Stimulated activated naive CD8-positive, alpha-beta T cell treated with anti-CD3 and anti-CD28 coated beads, Interleukin-15, Interleukin-2, amounts not matched to agents 100 ng/mL and 50 ng/mL, for 24 hours (primary cell): Measurements from ENCODE around the gene ASIC1.

Experiments
- H3K27ac Mint-ChIP-seq: one replicate; pipeline ENCODE4 v1.8.0; 2021; ENCODE audit warnings: mild to moderate bottlenecking, mixed read lengths
- H3K27me3 Mint-ChIP-seq: one replicate; pipeline ENCODE4 v1.8.0; 2021; ENCODE audit warnings: mixed read lengths
- H3K36me3 Mint-ChIP-seq: one replicate; pipeline ENCODE4 v1.8.0; 2021; ENCODE audit warnings: low read depth, mixed read lengths
- H3K4me1 Mint-ChIP-seq: one replicate; pipeline ENCODE4 v1.8.0; 2021; ENCODE audit warnings: low read depth, mixed read lengths
- H3K4me3 Mint-ChIP-seq: one replicate; pipeline ENCODE4 v1.8.0; 2021; ENCODE audit warnings: mild to moderate bottlenecking, mixed read lengths
- H3K9me3 Mint-ChIP-seq: one replicate; pipeline ENCODE4 v1.8.0; 2021; ENCODE audit warnings: mixed read lengths

ASIC1 gene

GRCh38 chr12:50111693-50112455, 54.5 kb downstream of the ASIC1 start, which contains the start of gene COX14:
Gene COX14, plus strand, starts transcription at chr12:50112236. Its CDS starts 7,808 bp downstream, at chr12:50120044.
- H3K4me3 Mint-ChIP-seq: peak within 1 kb of the TSS; percentile 97
- peaks cover 57% of the 10 kb centered on the region for H3K4me1 Mint-ChIP-seq
- H3K27me3 Mint-ChIP-seq: no peaks in the 10 kb centered on the region
- H3K36me3 Mint-ChIP-seq: peaks cover 17% of the 10 kb centered on the region
- H3K9me3 Mint-ChIP-seq: no peaks in the 10 kb centered on the region
- peak within 1 kb of the TSS; percentile 94 for H3K27ac Mint-ChIP-seq

- Mint-ChIP-seq H3K27ac (peak overlapping the region; percentile 94), H3K4me1 (peaks cover 61% of the 10 kb centered on the region), H3K4me3 (peak overlapping the region; percentile 97), H3K36me3 (peaks cover 17% of the 10 kb centered on the region), H3K9me3 (no peaks in the 10 kb centered on the region), H3K27me3 (no peaks in the 10 kb centered on the region)
Observed at GRCh38 chr12:50112456-50113218, 55.2 kb downstream of the ASIC1 start.

DNA sequence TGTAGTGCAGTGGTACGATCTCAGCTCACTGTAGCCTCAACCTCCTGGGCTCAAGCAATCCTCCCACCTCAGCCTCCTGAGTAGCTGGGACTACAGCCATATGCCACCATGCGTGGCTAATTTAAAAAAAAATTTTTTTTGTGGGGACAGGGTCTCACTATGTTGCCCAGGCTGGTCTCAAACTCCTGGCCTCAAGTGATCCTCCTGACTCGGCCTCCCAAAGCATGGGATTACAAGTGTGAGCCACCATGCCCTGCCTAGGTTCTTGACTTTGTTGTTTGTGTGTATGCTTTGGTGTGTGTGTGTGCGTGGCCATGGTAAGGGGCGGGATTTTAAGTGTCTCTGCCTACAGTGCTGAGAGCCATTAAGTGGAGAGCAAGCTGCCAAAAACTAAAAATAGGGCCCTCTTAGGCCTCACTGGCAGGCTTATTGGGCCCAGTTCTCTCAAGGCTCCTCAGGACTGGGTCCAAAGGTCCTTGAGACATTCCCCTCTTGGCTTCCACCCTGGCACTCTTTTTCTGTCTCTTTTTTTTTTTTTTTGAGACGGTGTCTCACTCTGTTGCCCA, 59.7 kb downstream of the ASIC1 start:
- peaks cover 44% of the 10 kb centered on the region for H3K4me1 Mint-ChIP-seq
- no peaks in the 10 kb centered on the region for H3K27me3 Mint-ChIP-seq
- no peak overlapping the region for H3K4me3 Mint-ChIP-seq
- peak overlapping the region; percentile 70 for H3K27ac Mint-ChIP-seq
- H3K9me3 Mint-ChIP-seq: no peaks in the 10 kb centered on the region
- H3K36me3 Mint-ChIP-seq: peaks cover 38% of the 10 kb centered on the region

DNA sequence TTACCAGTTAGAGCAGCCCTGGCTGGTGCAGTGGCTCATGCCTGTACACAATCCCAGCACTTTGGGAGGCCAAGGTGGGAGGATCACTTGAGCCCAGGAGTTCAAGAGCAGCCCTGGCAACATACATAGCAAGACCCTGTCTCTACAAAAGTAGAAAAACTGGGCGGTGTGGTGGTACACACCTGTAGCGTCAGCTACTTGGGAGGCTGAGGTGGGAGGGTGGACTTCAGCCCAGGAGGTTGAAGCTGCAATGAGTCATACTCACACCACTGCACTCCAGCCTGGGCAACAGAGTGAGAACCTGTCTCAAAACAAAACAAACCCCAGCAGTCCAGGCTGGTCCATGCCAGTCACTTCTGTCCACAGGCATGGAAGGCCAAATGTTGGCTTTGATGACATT, 62.0 kb downstream of the ASIC1 start:
- Mint-ChIP-seq H3K27me3 (no peaks in the 10 kb centered on the region), H3K4me1 (peaks cover 30% of the 10 kb centered on the region), H3K27ac (no peak overlapping the region), H3K36me3 (peaks cover 45% of the 10 kb centered on the region), H3K4me3 (no peak overlapping the region), H3K9me3 (no peaks in the 10 kb centered on the region)

GRCh38 chr12:50120521-50120920, 63.1 kb downstream of the ASIC1 start:
- no peaks in the 10 kb centered on the region for H3K27me3 Mint-ChIP-seq
- H3K27ac Mint-ChIP-seq: peak overlapping the region; percentile 21
- peaks cover 53% of the 10 kb centered on the region for H3K36me3 Mint-ChIP-seq
- H3K9me3 Mint-ChIP-seq: no peaks in the 10 kb centered on the region
- H3K4me1 Mint-ChIP-seq: peaks cover 32% of the 10 kb centered on the region
- H3K4me3 Mint-ChIP-seq: no peak overlapping the region

DNA sequence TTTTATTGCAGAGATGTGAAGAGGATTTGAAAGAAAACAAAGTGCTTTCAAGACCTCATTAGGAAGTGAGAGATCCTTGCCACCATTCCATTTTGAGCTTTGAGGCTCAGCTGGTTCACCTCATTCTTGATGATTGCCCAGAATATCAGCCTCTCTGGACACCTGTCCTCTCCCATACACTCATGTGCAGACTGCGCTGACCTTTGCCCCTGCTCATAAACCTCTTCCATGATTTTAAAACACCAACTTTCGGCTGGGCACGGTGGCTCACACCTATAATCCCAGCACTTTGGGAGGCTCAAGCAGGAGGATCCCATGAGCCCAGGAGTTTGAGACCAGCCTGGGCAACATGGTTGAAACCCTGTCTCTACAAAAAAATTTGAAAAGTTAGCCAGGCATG, 63.6 kb downstream of the ASIC1 start:
- Mint-ChIP-seq H3K4me3 (no peak overlapping the region), H3K27me3 (no peaks in the 10 kb centered on the region), H3K4me1 (peaks cover 32% of the 10 kb centered on the region), H3K36me3 (peaks cover 54% of the 10 kb centered on the region), H3K27ac (no peak overlapping the region), H3K9me3 (no peaks in the 10 kb centered on the region)

GRCh38 chr12:50121641-50122040, 64.2 kb downstream of the ASIC1 start:
- Mint-ChIP-seq H3K4me1 (peaks cover 25% of the 10 kb centered on the region), H3K9me3 (no peaks in the 10 kb centered on the region), H3K4me3 (no peak overlapping the region), H3K27ac (peak overlapping the region; percentile 22), H3K27me3 (no peaks in the 10 kb centered on the region), H3K36me3 (peaks cover 50% of the 10 kb centered on the region)

DNA sequence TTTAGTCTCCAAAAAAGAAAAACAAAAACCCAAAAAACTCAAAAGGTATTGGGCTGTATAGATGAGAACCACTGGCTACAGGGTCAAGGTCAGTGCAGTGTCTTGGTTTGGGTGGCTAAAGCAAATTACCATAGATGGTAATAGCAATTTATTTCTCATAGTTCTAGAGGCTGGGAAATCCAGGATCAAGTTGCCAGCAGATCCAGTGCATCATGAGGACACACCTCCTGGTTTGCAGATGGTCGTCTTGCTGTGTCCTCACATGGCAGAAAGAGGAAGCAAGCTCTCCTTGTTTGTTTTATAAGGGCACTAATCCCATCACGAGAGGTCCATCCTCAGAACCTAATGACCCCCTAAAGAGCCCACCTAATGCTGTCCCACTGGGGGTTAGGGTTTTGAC, 65.8 kb downstream of the ASIC1 start:
- Mint-ChIP-seq H3K4me1 (peaks cover 20% of the 10 kb centered on the region), H3K27me3 (no peaks in the 10 kb centered on the region), H3K27ac (peak overlapping the region; percentile 49), H3K4me3 (no peak overlapping the region), H3K36me3 (peaks cover 63% of the 10 kb centered on the region), H3K9me3 (no peaks in the 10 kb centered on the region)

- Mint-ChIP-seq H3K36me3 (peaks cover 74% of the 10 kb centered on the region), H3K27me3 (no peaks in the 10 kb centered on the region), H3K4me1 (peaks cover 15% of the 10 kb centered on the region), H3K9me3 (no peaks in the 10 kb centered on the region), H3K27ac (peak overlapping the region; percentile 43), H3K4me3 (no peak overlapping the region)
Observed at GRCh38 chr12:50127546-50127945, 70.2 kb downstream of the ASIC1 start.

DNA sequence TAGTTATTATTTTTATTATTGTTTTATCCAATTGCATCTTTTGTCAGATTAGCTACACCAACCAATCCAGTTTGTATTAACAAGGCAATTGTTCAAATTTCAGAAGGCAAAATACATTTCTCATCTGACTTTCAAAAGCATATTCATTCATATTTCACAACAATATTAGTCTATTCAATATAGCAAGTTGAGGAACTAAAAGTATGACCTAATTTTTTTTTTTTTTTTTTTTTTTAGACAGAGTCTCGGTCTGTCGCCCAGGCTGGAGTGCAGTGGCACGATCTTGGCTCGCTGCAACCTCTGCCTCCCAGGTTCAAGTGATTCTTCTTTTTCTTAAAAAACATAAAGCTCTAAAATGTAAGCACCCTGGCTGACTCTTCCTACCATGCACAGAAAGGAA, 71.9 kb downstream of the ASIC1 start:
- Mint-ChIP-seq H3K9me3 (no peaks in the 10 kb centered on the region), H3K4me1 (peaks cover 20% of the 10 kb centered on the region), H3K27me3 (no peaks in the 10 kb centered on the region), H3K27ac (no peak overlapping the region), H3K36me3 (peaks cover 76% of the 10 kb centered on the region), H3K4me3 (no peak overlapping the region)

- Mint-ChIP-seq H3K4me3 (no peak overlapping the region), H3K36me3 (peaks cover 64% of the 10 kb centered on the region), H3K27me3 (no peaks in the 10 kb centered on the region), H3K27ac (peak overlapping the region; percentile 88), H3K9me3 (no peaks in the 10 kb centered on the region), H3K4me1 (peaks cover 8% of the 10 kb centered on the region)
Observed at GRCh38 chr12:50132505-50133135, 75.2 kb downstream of the ASIC1 start.
